ENCODE data around the gene BRCC3.

The BRCC3 gene

DNA sequence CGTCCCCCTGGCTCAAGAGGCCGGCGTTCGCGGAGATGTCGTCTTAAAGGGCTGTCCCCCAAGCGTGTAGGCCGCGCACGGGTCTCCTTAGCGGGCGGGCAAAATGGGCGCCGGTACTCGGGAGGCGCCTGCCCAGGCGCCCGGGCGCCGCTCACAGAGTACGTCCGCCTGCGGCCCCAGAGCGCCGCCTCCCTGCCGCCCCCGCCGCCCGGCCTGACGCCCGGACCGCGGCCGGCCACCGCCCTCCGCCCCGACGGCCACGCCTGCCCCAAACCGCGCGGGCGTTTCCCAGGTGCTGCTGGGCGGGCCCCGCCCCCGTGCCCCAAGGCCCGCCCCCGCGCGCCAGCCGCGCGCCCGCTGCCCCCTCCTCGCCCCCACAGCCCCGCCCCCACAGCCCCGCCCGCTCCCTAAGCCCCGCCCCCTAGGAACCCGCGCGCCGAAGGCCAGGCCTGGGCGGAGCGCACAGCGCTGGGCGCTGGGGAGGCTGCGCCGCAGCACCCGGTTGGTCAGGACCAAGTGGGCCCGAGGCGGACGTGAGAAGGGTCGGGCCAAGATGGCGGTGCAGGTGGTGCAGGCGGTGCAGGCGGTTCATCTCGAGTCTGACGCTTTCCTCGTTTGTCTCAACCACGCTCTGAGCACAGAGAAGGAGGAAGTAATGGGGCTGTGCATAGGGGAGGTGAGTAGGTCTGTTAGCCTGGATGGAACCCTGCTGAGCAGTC lies at the start of gene BRCC3, which contains the start of the genes CMC4 and MTCP1:
Gene BRCC3 (plus strand): TSS at position 534 of the 719 bp plus-strand sequence. CDS start 20 bp downstream, at position 554.
Gene CMC4 (minus strand): TSS at position 162 of the 719 bp plus-strand sequence. CDS start 7,113 bp downstream, outside the sequence.
Gene MTCP1 (minus strand): TSS at position 162 of the 719 bp plus-strand sequence. CDS start 5,126 bp downstream, outside the sequence.
- DNase-seq = peak; percentile 94

DNA sequence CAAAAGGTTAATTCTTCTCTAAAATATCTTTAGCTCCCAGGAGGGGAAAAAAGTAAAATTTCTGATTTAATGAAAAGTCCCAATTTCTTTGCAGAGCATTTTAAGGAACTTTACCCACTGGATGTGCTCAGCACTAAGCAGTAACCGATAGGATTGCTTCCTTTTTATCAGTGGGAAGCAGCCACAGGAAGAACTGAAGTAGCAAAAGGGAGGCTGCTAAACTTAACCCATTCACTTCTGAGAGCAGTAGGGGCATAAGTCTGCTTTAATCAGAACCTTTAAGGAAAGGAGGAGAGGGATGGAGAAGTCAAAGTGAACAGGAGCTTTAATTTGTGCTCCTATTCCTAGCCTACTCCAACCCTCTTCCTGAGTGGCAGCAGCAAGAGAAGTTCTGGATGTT lies 48.7 kb upstream of the BRCC3 start, which contains the start of gene F8:
Gene F8 (minus strand): TSS at position 139 of the 400 bp plus-strand sequence. CDS start 171 bp downstream, outside the sequence.
- no peak for DNase-seq

DNA sequence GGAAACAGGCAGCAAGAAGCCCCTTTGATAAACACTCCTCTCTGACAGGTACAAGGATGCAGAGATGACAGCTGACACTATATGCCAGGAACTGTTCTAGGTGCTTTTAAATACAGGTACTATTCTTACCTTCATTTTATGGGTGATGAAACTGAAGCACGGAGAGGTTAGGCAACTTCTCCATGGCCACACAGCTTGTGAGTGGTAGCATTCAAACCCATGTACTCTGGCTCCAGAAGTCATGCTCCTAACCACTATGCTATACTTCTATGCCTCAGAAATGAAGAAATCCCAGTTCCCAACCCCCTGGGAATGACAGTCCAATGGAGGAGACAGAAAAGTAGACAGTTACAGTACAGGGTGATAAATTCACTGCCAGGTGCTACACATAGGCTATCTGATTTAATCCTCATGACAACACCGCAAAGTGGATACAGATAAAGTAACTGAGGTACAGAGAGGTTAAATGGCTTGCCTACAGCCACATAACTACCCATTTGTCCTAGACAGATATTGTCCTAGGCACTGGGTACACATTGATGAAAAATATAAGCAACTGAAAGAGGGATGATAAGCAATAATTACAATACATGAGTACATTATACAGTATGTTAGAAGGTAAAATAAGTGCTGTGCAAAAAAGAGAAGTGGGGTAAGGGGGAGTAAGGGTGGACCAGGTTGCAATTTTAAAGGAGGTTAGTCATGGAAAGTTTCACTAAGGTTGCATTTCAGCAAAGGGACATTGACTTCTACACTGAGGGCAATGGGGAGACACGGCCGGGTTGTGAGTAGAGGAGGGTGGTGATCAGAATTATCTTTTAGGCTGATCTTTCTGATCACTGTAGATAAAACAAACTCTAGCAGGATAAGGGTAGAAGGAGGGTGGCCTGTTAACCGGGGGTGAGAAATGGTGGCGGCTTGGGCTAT lies 47.1 kb upstream of the BRCC3 start:
- no peak for DNase-seq

DNA sequence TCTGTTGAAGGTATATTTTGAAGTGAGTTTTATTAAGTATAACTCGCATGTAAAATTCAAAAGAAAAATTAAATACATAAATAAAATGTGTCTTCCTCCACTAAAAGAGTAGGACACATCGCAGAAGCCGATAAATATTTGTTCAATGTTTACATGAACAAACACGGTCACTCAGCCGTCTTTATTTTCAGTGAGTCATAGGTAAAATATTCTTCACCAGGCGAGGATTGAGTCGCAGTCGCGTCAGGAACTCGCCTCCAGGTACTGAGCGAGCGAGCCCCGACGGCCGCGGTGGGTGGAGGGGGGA lies 44.9 kb upstream of the BRCC3 start:
- DNase-seq = no peak

DNA sequence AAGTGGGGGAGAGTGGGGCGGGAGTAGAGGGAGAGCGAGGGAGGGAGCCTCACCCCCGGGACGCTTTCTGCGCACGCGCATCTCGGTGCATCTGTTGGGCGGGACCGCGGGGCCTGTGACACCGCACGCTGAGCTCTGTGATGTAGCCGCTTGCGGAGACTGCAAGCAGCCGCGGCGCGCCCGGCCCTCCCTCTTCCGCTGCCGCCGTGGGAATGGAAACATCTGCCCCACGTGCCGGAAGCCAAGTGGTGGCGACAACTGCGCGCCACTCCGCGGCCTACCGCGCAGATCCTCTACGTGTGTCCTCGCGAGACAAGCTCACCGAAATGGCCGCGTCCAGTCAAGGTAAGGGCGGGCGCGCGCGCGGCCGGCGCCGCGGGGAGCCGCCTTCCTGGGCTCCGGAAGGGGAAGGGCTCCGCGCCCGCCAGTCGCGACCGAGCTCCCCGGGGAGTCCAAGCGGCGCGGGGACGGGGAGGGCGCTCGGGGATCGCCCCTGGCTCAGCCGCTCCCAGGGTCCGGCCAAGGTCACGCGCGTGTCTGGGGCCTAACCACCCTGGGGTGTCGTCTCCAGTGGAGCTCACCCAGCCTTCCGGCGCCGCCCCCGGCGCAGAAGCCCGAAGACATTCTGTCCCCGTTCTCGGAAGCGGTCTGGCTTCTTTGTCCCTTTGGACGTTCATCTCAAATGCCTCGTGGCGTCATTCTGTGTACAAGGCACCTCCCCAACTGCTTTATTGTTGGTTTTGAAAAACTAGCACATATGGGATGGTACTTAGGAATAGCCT lies 44.4 kb upstream of the BRCC3 start, which contains the start of gene FUNDC2:
Gene FUNDC2 (plus strand): TSS at position 118 of the 782 bp plus-strand sequence. CDS start 95 bp downstream, at position 213.
- peak; percentile 97 for DNase-seq

DNA sequence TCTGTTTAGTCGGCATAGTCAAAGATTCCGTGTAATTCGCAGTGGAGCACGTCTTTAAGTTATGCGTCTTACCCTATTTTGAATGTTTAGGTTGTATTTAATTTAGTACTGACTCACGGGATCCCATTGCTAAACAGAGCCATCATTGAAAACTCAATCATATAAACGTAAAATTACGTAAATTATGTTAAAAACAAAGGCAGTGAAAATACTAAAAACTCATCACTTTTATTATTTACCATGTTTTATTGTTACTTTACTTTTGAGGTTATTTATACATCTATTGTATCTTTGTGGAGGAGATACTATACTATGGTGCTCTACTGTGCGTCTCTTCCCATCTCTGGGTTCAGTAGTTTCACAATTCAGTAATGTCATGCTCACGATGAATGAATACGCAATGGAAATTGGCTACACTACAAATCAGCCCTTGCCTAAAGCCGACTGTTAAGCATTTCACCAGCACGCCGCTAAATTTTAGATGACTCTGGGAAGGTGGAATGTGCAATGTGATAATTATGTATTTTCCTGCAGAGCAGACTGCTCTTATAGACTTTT lies 43.7 kb upstream of the BRCC3 start:
- peak; percentile 44 for DNase-seq

DNA sequence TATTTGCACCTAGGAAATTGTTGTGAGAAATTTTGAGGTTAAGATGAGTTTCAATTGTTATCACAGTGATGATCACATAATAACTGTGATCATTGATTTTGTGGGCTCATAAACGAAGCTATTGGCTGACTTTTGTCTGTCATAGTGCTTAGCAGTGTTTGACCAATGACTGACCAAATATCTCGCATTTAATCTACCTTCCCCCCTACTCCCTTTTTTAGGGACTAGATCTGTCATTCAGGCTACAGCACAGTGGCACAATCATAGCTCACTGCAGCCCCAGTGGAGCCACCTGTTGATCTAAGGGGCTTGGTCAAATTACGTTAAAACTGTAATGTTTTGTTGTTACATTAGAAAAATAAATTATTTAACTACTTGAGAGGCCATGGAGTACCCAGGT lies 43.2 kb upstream of the BRCC3 start:
- DNase-seq = peak; percentile 8

DNA sequence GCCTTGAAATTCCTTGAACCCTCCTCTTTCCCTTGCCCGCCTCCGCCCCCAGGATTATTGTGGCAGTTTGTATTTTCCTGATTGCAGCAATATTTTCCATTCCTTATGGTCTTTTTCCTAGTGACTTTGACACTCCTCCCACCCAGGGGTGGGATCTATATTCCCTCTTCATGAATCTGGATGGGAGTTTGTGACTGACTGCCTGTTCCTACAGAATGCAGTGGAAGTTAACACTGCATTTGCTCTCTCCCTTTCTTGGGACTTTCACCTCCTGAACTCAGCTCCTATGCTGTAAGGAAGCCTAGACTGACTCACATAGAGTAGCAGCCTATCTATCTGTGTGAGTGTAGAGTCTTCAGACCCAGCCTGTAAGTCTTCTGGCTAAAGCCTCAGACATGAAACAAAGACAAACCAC lies 42.4 kb upstream of the BRCC3 start:
- no peak for DNase-seq

DNA sequence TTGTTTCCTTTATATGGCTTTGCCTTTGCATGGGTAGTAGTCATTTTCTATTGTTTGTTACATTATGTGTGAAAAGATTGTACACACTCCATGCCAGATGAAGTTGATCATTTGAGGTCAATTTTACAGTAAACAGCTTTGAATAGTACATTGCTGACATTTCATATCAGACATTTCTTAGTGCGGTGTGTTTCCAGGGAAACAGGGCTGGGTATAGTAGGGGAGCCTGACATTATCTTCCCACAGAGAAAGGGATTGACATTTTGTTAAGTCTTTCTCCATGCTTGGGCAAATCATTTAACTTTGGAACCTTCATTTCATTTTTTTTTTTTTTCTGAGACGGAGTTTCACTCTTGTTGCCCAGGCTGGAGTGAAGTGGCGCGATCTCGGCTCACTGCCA lies 39.7 kb upstream of the BRCC3 start:
- DNase-seq = no peak

DNA sequence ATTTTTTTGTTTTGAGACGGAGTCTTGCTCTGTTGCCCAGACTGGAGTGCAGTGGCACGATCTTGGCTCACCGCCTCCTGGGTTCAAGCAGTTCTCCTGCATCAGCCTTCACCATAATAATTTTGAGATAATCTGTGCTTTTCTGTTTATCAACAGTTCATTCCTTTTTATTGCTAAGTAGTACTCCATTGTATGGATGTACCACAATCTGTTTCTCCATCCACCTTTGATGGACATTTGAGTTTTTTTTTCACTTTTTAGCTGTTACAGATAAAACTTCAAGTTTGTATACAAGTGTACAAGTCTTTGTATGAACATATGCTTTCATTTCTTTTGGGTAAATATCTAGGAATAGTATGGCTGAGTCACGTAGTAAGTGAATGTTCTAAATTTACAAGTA lies 35.6 kb upstream of the BRCC3 start:
- DNase-seq = no peak

DNA sequence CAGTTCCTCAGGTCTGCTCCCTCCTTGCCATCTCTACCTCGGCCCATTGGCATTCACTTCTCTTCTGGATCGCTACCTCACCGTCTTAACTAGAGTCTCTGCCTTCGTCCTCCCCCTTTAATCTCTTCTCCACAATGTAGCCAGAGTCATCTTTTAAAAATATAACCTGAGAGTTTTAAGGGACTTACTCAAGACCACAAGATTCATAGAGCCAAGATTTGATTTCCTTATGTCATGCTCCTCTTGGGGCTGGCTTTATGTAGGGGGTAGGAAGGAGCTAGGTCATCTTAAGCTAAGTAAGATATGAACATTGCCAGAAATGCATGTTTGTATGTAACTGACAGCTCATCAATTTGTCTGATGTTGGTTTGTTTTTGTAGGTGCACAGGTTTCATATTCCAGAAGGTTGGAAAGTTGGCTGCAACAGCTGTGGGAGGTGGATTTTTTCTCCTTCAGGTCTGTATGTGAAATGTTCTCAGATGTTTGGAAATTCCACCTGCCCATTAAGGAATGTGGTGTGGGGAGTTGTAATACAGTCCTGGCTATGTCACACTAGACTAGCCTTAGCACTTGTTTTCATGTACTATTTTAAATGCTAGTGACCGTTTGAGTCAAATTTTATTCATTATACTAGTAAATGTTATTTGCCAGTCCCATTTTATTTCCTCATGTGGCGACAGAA lies 25.0 kb upstream of the BRCC3 start:
- DNase-seq = no peak

DNA sequence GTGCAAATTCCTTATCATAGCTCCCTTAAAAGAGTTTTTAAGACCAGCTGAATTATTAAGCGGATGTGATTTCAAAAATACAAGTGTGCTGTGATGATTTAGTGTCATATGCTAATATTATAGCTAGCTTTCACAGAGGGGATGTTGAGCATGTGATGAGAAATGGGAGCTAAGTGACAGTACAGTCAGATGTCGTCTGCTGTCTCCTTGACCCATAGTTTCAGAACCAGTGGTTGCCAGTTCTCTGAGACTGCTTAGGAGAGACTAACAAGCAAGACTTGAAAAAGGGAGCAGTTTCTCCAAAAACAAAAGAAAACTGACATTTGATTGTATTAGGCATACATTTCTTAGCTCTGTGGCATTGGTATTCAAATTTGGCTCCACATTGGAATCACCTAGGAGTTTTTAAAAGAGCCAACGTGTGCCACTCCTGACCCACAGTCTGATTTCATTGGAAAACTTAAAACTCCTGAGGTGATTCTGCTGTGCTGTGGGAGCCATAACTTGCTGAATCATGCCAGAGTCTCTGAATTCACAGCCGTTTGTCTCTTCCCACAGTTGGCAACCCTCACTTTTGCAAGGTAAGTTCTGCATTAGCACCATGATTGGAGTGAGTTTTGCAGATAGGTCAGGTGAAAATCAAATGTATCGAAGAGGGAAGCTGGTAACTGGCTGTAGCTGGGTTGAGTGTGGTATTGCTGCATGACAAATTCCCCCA lies 24.3 kb upstream of the BRCC3 start:
- no peak for DNase-seq

DNA sequence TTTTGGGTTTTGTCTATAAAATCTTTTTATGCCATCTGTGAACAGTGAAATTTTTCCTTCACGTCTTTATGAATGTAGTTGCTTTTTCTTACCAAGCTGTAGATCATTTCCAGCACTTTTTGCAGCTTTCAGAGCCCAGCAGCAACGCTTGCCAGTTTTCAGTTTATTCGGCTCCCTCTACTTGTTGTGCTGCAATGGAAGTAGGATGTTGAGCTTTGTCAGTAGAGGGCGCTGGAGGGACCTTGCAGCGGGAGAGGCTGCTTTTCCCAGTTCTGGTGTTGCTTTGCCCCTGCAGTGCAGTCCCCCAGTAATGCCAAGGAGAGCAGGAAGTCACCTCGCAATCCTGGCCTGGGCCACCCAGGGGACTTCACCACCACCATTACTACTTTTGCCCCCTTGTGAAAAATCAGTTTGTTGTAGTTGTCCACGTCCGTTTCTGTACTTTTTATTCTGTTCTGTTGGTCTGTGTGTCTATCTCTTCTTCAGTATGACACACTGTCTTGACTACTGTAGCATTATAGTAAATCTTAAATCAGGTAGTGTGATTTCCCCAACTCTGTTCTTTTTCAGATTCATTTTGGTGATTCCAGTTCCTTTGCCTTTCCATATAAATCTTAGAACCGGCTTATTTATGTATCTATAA lies 22.2 kb upstream of the BRCC3 start:
- DNase-seq = peak; percentile 32

DNA sequence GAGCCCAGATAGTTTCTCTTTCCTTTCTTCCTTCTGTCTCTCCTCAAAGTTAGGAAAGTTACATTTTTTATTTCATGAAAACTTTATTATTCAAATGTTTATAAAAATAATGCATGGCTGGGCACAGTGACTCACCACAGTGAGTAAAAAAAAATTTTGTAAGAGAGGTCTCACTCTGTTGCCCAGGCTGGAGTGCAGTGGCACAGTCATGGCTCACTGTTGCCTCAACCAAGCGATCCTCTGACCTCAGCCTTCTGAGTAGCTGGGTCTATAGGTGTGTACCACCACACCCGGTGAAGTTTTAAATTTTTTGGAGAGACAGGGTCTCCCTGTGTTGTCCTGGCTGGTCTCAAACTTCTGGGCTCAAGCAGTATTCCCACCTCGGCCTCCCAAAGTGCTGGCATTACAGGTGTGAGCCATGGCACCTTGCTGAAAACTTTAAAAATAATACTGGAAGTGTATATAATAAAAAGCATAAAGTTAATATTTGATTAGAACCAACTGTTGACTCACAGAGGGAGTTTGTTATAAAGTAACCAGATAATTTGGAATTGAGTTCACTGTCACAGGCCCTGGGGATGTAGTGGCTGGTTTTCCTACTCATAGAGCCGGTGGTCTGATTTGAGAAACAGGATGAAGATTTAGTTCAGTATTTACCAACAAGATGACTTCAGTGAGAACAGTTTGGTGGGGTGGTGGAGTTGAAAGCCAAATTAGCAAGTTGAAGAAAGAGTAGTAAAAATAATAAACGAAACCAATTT lies 18.4 kb upstream of the BRCC3 start:
- no peak for DNase-seq

DNA sequence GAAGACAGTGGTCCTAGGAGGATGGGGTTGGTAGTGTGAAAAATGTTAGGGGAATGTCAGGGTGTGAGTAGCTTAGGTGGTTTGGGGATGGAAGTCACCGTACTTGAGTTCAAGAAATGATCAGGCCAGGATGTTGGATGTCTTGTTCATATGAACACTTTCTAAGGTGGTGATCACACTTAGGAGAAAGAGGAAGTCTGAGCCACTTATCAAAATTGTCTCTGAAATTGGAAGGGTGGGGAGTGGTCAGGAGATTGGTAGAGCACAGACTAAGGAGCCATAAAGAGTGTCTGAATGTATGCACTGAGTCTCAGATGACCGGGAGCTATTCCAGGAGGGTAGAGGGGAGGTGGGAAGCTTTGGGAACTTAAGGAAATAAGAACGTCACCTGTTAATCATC lies 17.7 kb upstream of the BRCC3 start:
- DNase-seq = no peak

DNA sequence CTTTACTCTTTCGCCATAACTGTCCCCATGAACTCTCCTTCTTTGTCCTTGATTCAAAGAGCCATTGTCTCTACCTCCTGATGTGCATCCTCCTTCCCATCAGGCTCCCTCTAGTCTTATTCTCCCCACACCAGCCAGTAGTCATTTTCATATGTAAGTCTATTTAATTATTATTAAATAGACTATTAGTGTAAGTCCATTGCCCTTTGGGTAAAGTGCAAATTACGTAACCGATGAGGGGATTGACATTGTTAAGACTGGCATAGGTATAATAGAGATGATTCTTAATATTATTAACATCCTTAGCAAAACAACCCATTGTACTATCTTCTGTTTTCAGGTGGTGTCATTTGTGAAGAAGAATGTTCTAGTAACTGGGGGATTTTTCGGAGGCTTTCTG lies 17.1 kb upstream of the BRCC3 start:
- no peak for DNase-seq

DNA sequence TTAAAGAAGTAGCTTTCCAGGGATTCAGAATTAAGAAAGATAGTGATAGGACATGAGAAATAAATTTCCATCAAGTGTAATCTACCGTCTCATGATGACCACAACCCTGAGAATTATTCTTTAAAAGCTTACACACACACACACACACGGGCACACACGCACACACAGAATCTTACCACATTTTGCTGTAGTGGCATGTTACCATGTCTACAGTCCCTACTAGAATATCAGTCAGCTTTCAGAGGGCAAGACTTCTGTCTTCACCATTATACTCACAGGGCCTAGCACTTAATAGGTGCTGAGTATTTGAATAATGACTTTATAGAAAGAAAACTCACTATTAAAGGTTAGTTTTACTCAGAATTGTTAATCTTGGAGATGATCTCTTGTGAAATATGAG lies 15.8 kb upstream of the BRCC3 start:
- DNase-seq = no peak

DNA sequence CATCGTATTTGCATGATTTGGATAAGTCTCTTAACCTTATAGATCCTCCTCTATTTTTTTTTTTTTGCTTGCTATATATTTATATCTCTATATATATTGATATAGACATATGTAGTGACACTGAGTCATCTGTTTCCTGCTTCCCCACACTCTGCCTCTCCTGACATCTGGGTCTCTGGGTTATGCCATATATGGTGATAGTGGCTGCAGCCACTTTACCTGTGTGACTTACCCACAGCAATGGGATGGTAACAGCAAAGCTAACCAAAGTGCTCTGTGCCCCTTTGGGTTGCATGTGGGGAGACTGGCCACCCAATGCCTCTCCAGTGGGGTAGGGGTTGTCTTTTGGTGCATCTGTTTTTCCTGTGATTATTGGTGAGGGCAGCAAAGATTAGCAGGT lies 14.8 kb upstream of the BRCC3 start:
- DNase-seq = no peak

DNA sequence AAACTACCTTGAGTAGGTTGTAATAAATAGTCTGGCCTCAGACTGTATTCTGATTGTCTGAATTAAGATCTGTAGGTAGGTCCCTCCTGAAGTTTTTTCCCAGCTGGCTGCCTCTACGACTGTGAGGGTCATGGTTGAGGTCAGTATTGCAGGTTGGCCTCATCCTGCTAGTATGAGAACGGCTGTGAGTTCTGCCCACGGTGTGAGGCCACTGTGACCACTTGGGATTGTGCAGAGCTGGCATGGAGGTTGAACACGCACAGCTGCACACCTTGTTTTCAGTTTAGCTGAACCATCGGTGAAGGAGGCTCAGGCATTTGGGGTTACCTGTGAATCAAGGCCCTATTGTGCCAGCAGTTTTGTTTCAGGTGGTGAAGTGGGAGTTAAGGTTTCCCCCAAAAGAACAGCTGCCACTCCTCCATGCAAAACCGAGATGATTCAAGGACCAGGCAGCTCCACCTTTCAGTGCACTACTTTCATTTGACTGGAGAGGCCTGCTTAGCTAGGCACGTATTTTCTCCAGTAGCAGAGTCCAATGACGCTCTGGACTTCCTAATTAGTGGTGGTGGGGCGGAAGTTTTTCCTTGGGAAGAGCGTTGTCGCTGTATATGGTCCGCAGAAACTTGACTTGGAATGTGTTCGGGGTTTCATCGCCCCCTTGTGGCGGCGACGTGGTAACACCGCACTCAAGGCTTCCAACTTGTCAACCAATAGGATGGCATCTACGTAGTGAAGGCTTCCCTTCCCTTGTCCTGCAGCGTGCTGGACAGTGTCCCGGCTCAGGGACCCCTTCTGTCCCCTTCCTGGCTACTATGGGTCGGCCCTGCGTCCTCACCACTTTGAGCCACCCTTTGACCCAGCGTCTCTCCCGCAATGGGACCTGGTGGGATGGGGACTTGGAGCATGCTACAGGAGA lies 14.2 kb upstream of the BRCC3 start:
- peak; percentile 54 for DNase-seq

Measured in NCI-H1105 (cell line).